ENCODE results near the gene CROCC. TPM values are rescaled to one million over a fixed set of nuclear protein-coding genes. Genes with fewer than 3 reads are reported as not detected.

The CROCC gene
- total and polyA plus RNA-seq, 2 experiments from 2014 or later, result 15.1 to 106 TPM

- TF ChIP-seq ZNF462 (CRISPR knock-in tag; IDR thresholded peaks at IDR 0.05), result no peak
- TF ChIP-seq NANOG (IDR thresholded peaks at IDR 0.05; ENCODE audit: borderline replicate concordance), result no peak
- TF ChIP-seq ZNF114 (CRISPR knock-in tag; IDR thresholded peaks at IDR 0.05), result no peak
- TF ChIP-seq ETS1 (IDR thresholded peaks at IDR 0.05), result no peak
- no peak for TF ChIP-seq CREB1 (CRISPR knock-in tag; IDR thresholded peaks at IDR 0.05; ENCODE audit: low read depth)
Observed at GRCh38 chr1:17001760-17002523, 80.2 kb downstream of the CROCC start (continued).

GRCh38 chr1:17002524-17002902 is 80.8 kb downstream of the CROCC start:
- Mint-ChIP-seq H3K27ac (no peak overlapping the region), H3K27me3 (ENCODE audit: insufficient read depth, low read depth, poor library complexity) (peaks cover 12% of the 10 kb centered on the region), H3K4me1 (peaks cover 4% of the 10 kb centered on the region; the same call in 2 of the 3 replicates), H3K9me3 (no peaks in the 10 kb centered on the region), H3K36me3 (ENCODE audit: low read depth) (peaks cover 40% of the 10 kb centered on the region), H3K4me3 (no peak overlapping the region)
- no peak overlapping the region for H3K4me3 ChIP-seq
- H4K20me1 ChIP-seq (replicated peaks; ENCODE audit: insufficient read depth), result peaks cover under 1% of the 10 kb centered on the region; the same call in 1 of the 2 replicates
- no peaks in the 10 kb centered on the region for H3K9me2 ChIP-seq (ENCODE audit: insufficient read depth)
- no peaks in the 10 kb centered on the region for H3F3A ChIP-seq (replicated peaks; ENCODE audit: low read depth)
- no peaks in the 10 kb centered on the region for H3K79me2 ChIP-seq (replicated peaks; ENCODE audit: insufficient read depth)
- peaks cover 7% of the 10 kb centered on the region for H3K4me1 ChIP-seq (ENCODE audit: insufficient read depth)
- H3K27me3 ChIP-seq (ENCODE audit: insufficient read depth), result no peaks in the 10 kb centered on the region
- no peak overlapping the region for H3K4me2 ChIP-seq
- ATAC-seq, result no peak
- DNase-seq (ENCODE audit: low spot score), result no peak
- H3K27ac ChIP-seq (ENCODE audit: low read depth), result no peak overlapping the region
- no peak overlapping the region for H2AFZ ChIP-seq
- H3K36me3 ChIP-seq (ENCODE audit: insufficient read depth), result no peaks in the 10 kb centered on the region; the same call in none of the 2 replicates
- TF ChIP-seq STAT1 (IDR thresholded peaks at IDR 0.05; ENCODE audit: unreplicated experiment) (no peak), JUNB (IDR thresholded peaks at IDR 0.05; ENCODE audit: unreplicated experiment) (no peak), CTCF (conservative IDR thresholded peaks at IDR 0.05; ENCODE audit: low read depth in 2 of 2) (no peak), EZH2 (IDR thresholded peaks at IDR 0.05; ENCODE audit: low read depth, unreplicated experiment) (no peak), ZNF114 (CRISPR knock-in tag; IDR thresholded peaks at IDR 0.05) (no peak)
